Neural progenitor cell (in vitro differentiated cells): ENCODE results near the gene RPS19. TPM values are rescaled to one million over a fixed set of nuclear protein-coding genes. Genes with fewer than 3 reads are reported as not detected.

ENCODE experiments used
- DNase-seq: peaks from one replicate; pipeline ENCODE4 v3.0.0-alpha.2; 2016; ENCODE audit warnings: low spot score
- H2AFZ ChIP-seq: fragments of 200-600 bp; sonication (generic); replicated peaks from 2 replicates; pipeline ENCODE4 v1.6.1; 2016; ENCODE audit warnings: antibody characterized with exemption
- H3F3A ChIP-seq: fragments of 200-600 bp; sonication (generic); 2 replicates; pipeline ENCODE4 v1.6.1; 2016; ENCODE audit warnings: antibody characterized with exemption, low read depth
- H3K27ac ChIP-seq: fragments of 200-600 bp; sonication (generic); 2 replicates; pipeline ENCODE4 v1.5.1; 2016; ENCODE audit warnings: mild to moderate bottlenecking
- H3K27me3 ChIP-seq: fragments of 200-600 bp; sonication (generic); 2 replicates; pipeline ENCODE4 v1.6.1; 2016; ENCODE audit warnings: mild to moderate bottlenecking, moderate library complexity
- H3K36me3 ChIP-seq: fragments of 200-600 bp; sonication (generic); 2 replicates; pipeline ENCODE4 v1.5.1; 2016
- H3K4me1 ChIP-seq: fragments of 200-600 bp; sonication (generic); 2 replicates; pipeline ENCODE4 v1.6.1; 2016; ENCODE audit warnings: mixed run types
- H3K4me2 ChIP-seq: fragments of 200-600 bp; sonication (generic); 2 replicates; pipeline ENCODE4 v1.6.1; 2016
- H3K4me3 ChIP-seq: fragments of 200-600 bp; sonication (generic); 2 replicates; pipeline ENCODE4 v1.5.1; 2016
- H3K79me2 ChIP-seq: fragments of 200-600 bp; sonication (generic); 2 replicates; pipeline ENCODE4 v1.6.1; 2016; ENCODE audit warnings: low read depth
- H3K9ac ChIP-seq: fragments of 200-600 bp; sonication (generic); 2 replicates; pipeline ENCODE4 v1.6.1; 2016
- H3K9me3 ChIP-seq: fragments of 200-600 bp; sonication (generic); 2 replicates; pipeline ENCODE4 v1.5.1; 2016; ENCODE audit warnings: low read depth
- H4K20me1 ChIP-seq: fragments of 200-600 bp; sonication (generic); 2 replicates; pipeline ENCODE4 v1.6.1; 2016; ENCODE audit warnings: low read depth
- H3K27ac Mint-ChIP-seq: 3 replicates; pipeline ENCODE4 v1.8.0; 2021; ENCODE audit warnings: mixed read lengths
- H3K27me3 Mint-ChIP-seq: 2 replicates; pipeline ENCODE4 v1.8.0; 2022; ENCODE audit warnings: low read depth, mild to moderate bottlenecking, inconsistent platforms, moderate library complexity, mixed read lengths; ENCODE audit not compliant: insufficient read depth
- H3K36me3 Mint-ChIP-seq: 3 replicates; pipeline ENCODE4 v1.8.0; 2021; ENCODE audit warnings: mixed read lengths
- H3K4me1 Mint-ChIP-seq: 3 replicates; pipeline ENCODE4 v1.8.0; 2021; ENCODE audit warnings: mixed read lengths
- H3K4me3 Mint-ChIP-seq: 3 replicates; pipeline ENCODE4 v1.8.0; 2021; ENCODE audit warnings: mild to moderate bottlenecking, moderate library complexity, mixed read lengths
- H3K9me3 Mint-ChIP-seq: 3 replicates; pipeline ENCODE4 v1.8.0; 2020; ENCODE audit warnings: mixed read lengths
- CTCF ChIP-seq: fragments of 200-600 bp; sonication (generic); IDR thresholded peaks from 2 replicates; pipeline ENCODE4 v1.5.1; 2017; ENCODE audit warnings: antibody characterized with exemption, mild to moderate bottlenecking
- EZH2 ChIP-seq: fragments of 200-600 bp; sonication (generic); IDR thresholded peaks from 2 replicates; pipeline ENCODE4 v1.6.1; 2017; ENCODE audit warnings: antibody characterized with exemption, mild to moderate bottlenecking, moderate library complexity
- EZH2phosphoT487 ChIP-seq: fragments of 200-600 bp; sonication (generic); IDR thresholded peaks from 2 replicates; pipeline ENCODE4 v1.6.1; 2017; ENCODE audit warnings: antibody characterized with exemption
- total RNA-seq: library from RNA; depleted of rRNA; stranded (reverse); fragments of >200 nt; gene quantifications from 2 replicates; pipeline ENCODE4 v1.2.3, GENCODE V29; 2015; ENCODE audit warnings: low replicate concordance

Gene RPS19
- total RNA-seq, 1 donor from 2014 or later, result 1,422 TPM

GRCh38 chr19:41907994-41908615 is 48.0 kb downstream of the RPS19 start:
- Histone ChIP-seq H3K27ac (no peak overlapping the region), H2AFZ (no peak overlapping the region), H3F3A (no peaks in the 10 kb centered on the region), H3K4me2 (no peak overlapping the region), H3K27me3 (peaks cover 45% of the 10 kb centered on the region), H3K4me1 (peaks cover 8% of the 10 kb centered on the region), H3K9ac (no peak overlapping the region), H3K4me3 (no peak overlapping the region), H3K9me3 (no peaks in the 10 kb centered on the region), H4K20me1 (peaks cover 17% of the 10 kb centered on the region), H3K36me3 (no peaks in the 10 kb centered on the region), H3K79me2 (no peaks in the 10 kb centered on the region)
- no peak overlapping the region for H3K4me3 Mint-ChIP-seq
- no peaks in the 10 kb centered on the region for H3K9me3 Mint-ChIP-seq
- H3K4me1 Mint-ChIP-seq, result peaks cover 4% of the 10 kb centered on the region
- peaks cover 24% of the 10 kb centered on the region for H3K27me3 Mint-ChIP-seq
- no peak for TF ChIP-seq EZH2
- no peak for TF ChIP-seq EZH2phosphoT487
- TF ChIP-seq CTCF, result no peak
- no peak overlapping the region for H3K27ac Mint-ChIP-seq
- DNase-seq, result no peak
- peaks cover 5% of the 10 kb centered on the region for H3K36me3 Mint-ChIP-seq

DNA sequence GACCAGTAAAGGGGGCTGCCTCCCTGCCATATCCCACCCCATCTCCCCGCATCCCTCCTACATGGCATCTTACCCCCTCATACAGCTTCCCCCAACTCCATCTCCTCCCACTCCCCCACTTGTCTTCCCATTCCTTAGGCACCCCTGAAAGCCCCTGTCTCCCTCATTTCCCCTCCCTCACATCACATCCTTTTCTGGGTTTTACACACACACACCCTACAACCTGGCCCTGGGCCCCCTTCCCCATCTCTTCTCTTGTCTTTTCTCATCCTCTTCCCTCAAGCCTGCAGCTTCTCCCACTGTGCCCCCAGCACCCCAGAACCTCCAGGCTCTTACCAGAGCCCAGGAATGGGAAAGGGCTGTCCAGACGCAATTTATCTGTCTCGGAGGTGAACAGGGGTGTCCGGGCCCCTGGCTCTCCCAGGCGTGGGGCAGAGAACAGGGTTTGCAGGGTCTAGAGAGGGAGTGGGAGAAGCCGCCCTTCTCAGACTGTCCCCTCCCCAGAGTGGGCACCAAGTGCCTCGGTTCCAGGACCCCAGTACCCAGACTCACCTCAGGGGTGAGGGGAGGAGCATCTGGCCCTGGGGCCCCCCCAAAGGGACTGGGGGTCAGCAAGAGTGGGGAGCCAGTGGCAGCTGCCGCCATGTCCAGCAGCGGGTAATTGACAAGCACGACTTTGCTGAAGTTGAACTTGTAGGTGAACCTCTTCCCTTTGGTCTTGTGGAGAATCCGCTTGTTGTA is 48.8 kb downstream of the RPS19 start:
- Mint-ChIP-seq H3K27ac (no peak overlapping the region), H3K9me3 (no peaks in the 10 kb centered on the region)

DNA sequence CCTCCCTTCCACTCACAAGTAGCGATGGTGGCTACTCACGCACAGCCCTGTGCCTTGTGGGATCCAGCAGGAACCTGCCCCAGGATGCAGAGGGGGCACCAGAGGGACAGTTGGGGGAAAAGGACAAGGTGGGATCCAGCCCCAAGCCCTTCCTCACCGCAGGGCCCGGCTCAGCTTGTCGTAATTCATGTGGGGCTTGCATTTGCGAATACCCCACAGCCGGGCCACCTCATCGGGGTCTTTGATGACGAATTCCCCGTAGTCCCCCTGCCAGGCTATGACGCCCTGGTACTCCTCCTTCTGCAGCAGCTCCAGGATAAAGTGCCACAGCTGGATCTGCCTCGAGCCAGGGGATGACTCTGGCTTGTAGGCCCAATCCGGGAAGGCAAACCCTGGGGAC is 49.7 kb downstream of the RPS19 start:
- no peak for DNase-seq
- Mint-ChIP-seq H3K27me3 (peaks cover 35% of the 10 kb centered on the region), H3K4me3 (no peak overlapping the region), H3K36me3 (no peaks in the 10 kb centered on the region), H3K4me1 (peaks cover 4% of the 10 kb centered on the region), H3K27ac (no peak overlapping the region), H3K9me3 (no peaks in the 10 kb centered on the region)
- no peak overlapping the region for H3K27ac ChIP-seq
- H3K36me3 ChIP-seq, result no peaks in the 10 kb centered on the region
- H4K20me1 ChIP-seq, result peaks cover 26% of the 10 kb centered on the region
- peaks cover 8% of the 10 kb centered on the region for H3K4me1 ChIP-seq
- H3K4me2 ChIP-seq, result no peak overlapping the region
- H3F3A ChIP-seq, result no peaks in the 10 kb centered on the region
- H3K27me3 ChIP-seq, result peaks cover 61% of the 10 kb centered on the region
- no peak overlapping the region for H2AFZ ChIP-seq
- no peak overlapping the region for H3K9ac ChIP-seq
- H3K4me3 ChIP-seq, result no peak overlapping the region
- TF ChIP-seq EZH2, result no peak
- no peak for TF ChIP-seq CTCF
- TF ChIP-seq EZH2phosphoT487, result no peak
- H3K79me2 ChIP-seq, result no peaks in the 10 kb centered on the region
- H3K9me3 ChIP-seq, result no peaks in the 10 kb centered on the region

More for the DNA sequence above, 48.8 kb downstream of the RPS19 start:
- peaks cover 28% of the 10 kb centered on the region for H3K27me3 Mint-ChIP-seq
- H3K4me1 ChIP-seq, result peaks cover 8% of the 10 kb centered on the region
- peaks cover 2% of the 10 kb centered on the region for H3K36me3 Mint-ChIP-seq
- TF ChIP-seq CTCF (no peak), EZH2 (no peak), EZH2phosphoT487 (no peak)
- H3F3A ChIP-seq, result no peaks in the 10 kb centered on the region
- H2AFZ ChIP-seq, result no peak overlapping the region
- peaks cover 53% of the 10 kb centered on the region for H3K27me3 ChIP-seq
- H3K36me3 ChIP-seq, result no peaks in the 10 kb centered on the region
- H3K4me3 ChIP-seq, result no peak overlapping the region
- no peak for DNase-seq
- peaks cover 4% of the 10 kb centered on the region for H3K4me1 Mint-ChIP-seq
- H3K27ac ChIP-seq, result no peak overlapping the region
- H3K9me3 ChIP-seq, result no peaks in the 10 kb centered on the region
- no peak overlapping the region for H3K9ac ChIP-seq
- H3K79me2 ChIP-seq, result no peaks in the 10 kb centered on the region
- H3K4me3 Mint-ChIP-seq, result no peak overlapping the region
- H4K20me1 ChIP-seq, result peaks cover 23% of the 10 kb centered on the region
- no peak overlapping the region for H3K4me2 ChIP-seq
